Ramos (cell line): ENCODE results near the gene METTL27.
"Not testable (repeated sequence)": the region's sequence is repeated elsewhere in the genome, so short reads cannot be mapped to it uniquely, and the experiment has no call there.

Source experiments
- in situ Hi-C: fragments of 300-500 bp; cut with MboI; formaldehyde crosslinking; loops from one replicate; pipeline ENCODE4 v1.14.3; 2022; ENCODE audit warnings: low sequenced_read_pairs; ENCODE audit not compliant: unreplicated experiment

Gene METTL27

GRCh38 chr7:73823257-73823656, 19.1 kb downstream of the METTL27 start:
- in situ Hi-C loops, result no loop called here

- in situ Hi-C loops, result no loop called here
Observed at GRCh38 chr7:73822319-73823173, 19.8 kb downstream of the METTL27 start.

GRCh38 chr7:73821597-73822285, 20.6 kb downstream of the METTL27 start:
- in situ Hi-C loops, result not testable (repeated sequence)

- in situ Hi-C loops, result no loop called here
Observed at GRCh38 chr7:73820013-73820412, 22.3 kb downstream of the METTL27 start.

GRCh38 chr7:73817121-73817520, 25.2 kb downstream of the METTL27 start:
- in situ Hi-C loops, result no loop called here

GRCh38 chr7:73815436-73815835, 26.9 kb downstream of the METTL27 start:
- in situ Hi-C loops, result no loop called here

- in situ Hi-C loops, result no loop called here
Observed at GRCh38 chr7:73812996-73813395, 29.3 kb downstream of the METTL27 start.

- in situ Hi-C loops, result no loop called here
Observed at GRCh38 chr7:73811760-73812168, 30.6 kb downstream of the METTL27 start.

- in situ Hi-C loops, result no loop called here
Observed at GRCh38 chr7:73810998-73811360, 31.3 kb downstream of the METTL27 start.

- in situ Hi-C loops, result no loop called here
Observed at GRCh38 chr7:73809467-73809951, 32.8 kb downstream of the METTL27 start.

- in situ Hi-C loops, result no loop called here
Observed at GRCh38 chr7:73802459-73802858, 39.9 kb downstream of the METTL27 start.

- in situ Hi-C loops, result no loop called here
Observed at GRCh38 chr7:73801577-73801976, 40.7 kb downstream of the METTL27 start.

GRCh38 chr7:73799282-73800141, 42.8 kb downstream of the METTL27 start:
- in situ Hi-C loops, result no loop called here

GRCh38 chr7:73797176-73797575, 45.1 kb downstream of the METTL27 start:
- in situ Hi-C loops, result not testable (repeated sequence)

- in situ Hi-C loops, result not testable (repeated sequence)
Observed at GRCh38 chr7:73796656-73797055, 45.7 kb downstream of the METTL27 start.

GRCh38 chr7:73795188-73795587, 47.1 kb downstream of the METTL27 start:
- in situ Hi-C loops, result not testable (repeated sequence)

- in situ Hi-C loops, result not testable (repeated sequence)
Observed at GRCh38 chr7:73791170-73791690, 51.1 kb downstream of the METTL27 start.

GRCh38 chr7:73789051-73789450, 53.3 kb downstream of the METTL27 start:
- in situ Hi-C loops, result no loop called here

GRCh38 chr7:73787786-73788048, 54.6 kb downstream of the METTL27 start:
- in situ Hi-C loops, result not testable (repeated sequence)

- in situ Hi-C loops, result no loop called here
Observed at GRCh38 chr7:73786588-73786987, 55.7 kb downstream of the METTL27 start.
